NCI-H1048 (cell line): ENCODE results near the gene STARD7.
"Not testable (repeated sequence)": the region's sequence is repeated elsewhere in the genome, so short reads cannot be mapped to it uniquely, and the experiment has no call there.

Experiments used
- DNase-seq: peaks from one replicate; lab custom pipeline; 2025; lab: John Stamatoyannopoulos, UW

STARD7 gene

GRCh38 chr2:96208143-96209010 lies at the start of gene STARD7:
Gene STARD7, minus strand, starts transcription at chr2:96208827. Its CDS starts 393 bp downstream, at chr2:96208434.
- DNase-seq: peak; percentile 95

GRCh38 chr2:96257744-96258143 lies 49.1 kb upstream of the STARD7 start:
- DNase-seq: not testable (repeated sequence)

- DNase-seq: no peak
These were observed 48.0 kb upstream of the STARD7 start for GRCh38 chr2:96256611-96257113.

GRCh38 chr2:96254571-96254970 lies 45.9 kb upstream of the STARD7 start:
- DNase-seq: no peak

- DNase-seq: no peak
These were observed 44.4 kb upstream of the STARD7 start for GRCh38 chr2:96253006-96253405.

- DNase-seq: no peak
These were observed 43.9 kb upstream of the STARD7 start for GRCh38 chr2:96252526-96252925.

- DNase-seq: no peak
These were observed 43.2 kb upstream of the STARD7 start for GRCh38 chr2:96251721-96252292.

GRCh38 chr2:96250188-96250587 lies 41.6 kb upstream of the STARD7 start:
- no peak for DNase-seq

- DNase-seq: no peak
These were observed 41.0 kb upstream of the STARD7 start for GRCh38 chr2:96249654-96250053.

GRCh38 chr2:96248624-96249023 lies 40.0 kb upstream of the STARD7 start:
- DNase-seq: no peak

- DNase-seq: no peak
These were observed 39.3 kb upstream of the STARD7 start for GRCh38 chr2:96247896-96248295.

- no peak for DNase-seq
These were observed 38.4 kb upstream of the STARD7 start for GRCh38 chr2:96247009-96247408.

GRCh38 chr2:96245609-96246390 lies 37.2 kb upstream of the STARD7 start:
- DNase-seq: no peak

- DNase-seq: no peak
These were observed 35.2 kb upstream of the STARD7 start for GRCh38 chr2:96243843-96244242.

GRCh38 chr2:96241900-96242611 lies 33.4 kb upstream of the STARD7 start:
- no peak for DNase-seq

GRCh38 chr2:96241227-96241626 lies 32.6 kb upstream of the STARD7 start:
- DNase-seq: no peak

GRCh38 chr2:96240341-96241038 lies 31.9 kb upstream of the STARD7 start:
- DNase-seq: no peak

GRCh38 chr2:96239745-96240264 lies 31.2 kb upstream of the STARD7 start:
- DNase-seq: no peak

GRCh38 chr2:96239091-96239490 lies 30.5 kb upstream of the STARD7 start:
- DNase-seq: no peak

- DNase-seq: no peak
These were observed 29.6 kb upstream of the STARD7 start for GRCh38 chr2:96238266-96238665.

GRCh38 chr2:96236882-96237281 lies 28.3 kb upstream of the STARD7 start:
- no peak for DNase-seq
